ENCODE data around the gene FARP2.

DNA sequence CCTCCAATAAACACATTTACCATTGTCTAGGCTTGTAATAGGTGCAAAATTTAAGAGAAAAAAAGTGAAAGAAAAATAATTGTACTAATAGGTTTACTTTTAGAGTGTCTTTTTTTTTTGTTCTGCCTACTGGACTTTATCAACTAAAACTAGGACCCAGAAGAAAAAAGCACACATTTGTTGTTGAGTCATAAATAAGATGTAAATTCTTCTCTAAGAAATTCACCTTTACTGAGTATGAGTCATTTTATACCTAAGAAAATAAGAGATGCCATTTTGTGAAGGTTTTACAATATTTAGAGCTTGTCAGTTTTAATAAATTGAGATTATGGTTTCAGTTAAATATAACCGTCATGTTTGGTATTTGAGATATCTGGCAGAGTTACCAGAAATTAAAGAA lies 19.2 kb downstream of the FARP2 start:
- TF ChIP-seq CTCF (IDR thresholded peaks at IDR 0.05) (no peak), EP300 (IDR thresholded peaks at IDR 0.05; ENCODE audit: low read depth) (no peak)
